SK-N-SH treated with all-trans-retinoic acid at 6 μM for 48 hours (cell line): ENCODE measurements around the gene B4GALT1.

Experiments
- ATAC-seq: fragments of 200-7000 bp; cut with Tn5 transposase; 3 replicates; pipeline ENCODE4 v1.9.1; 2020; ENCODE audit warnings: mild to moderate bottlenecking, moderate library complexity
- ARNTL ChIP-seq: fragments of 450-650 bp; formaldehyde crosslinking; IDR thresholded peaks from 2 replicates; pipeline ENCODE4 v1.5.0; 2020; ENCODE audit warnings: low read depth, mild to moderate bottlenecking, moderate library complexity, borderline replicate concordance
- BACH2 ChIP-seq: fragments of 250-450 bp; sonication (Bioruptor Pico); IDR thresholded peaks from 2 replicates; pipeline ENCODE4 v1.9.0; 2021; ENCODE audit warnings: mild to moderate bottlenecking, borderline replicate concordance
- CSDC2 ChIP-seq: fragments of 250-450 bp; sonication (Bioruptor Pico); IDR thresholded peaks from 2 replicates; pipeline ENCODE4 v1.5.0; 2020; ENCODE audit warnings: mild to moderate bottlenecking, moderate library complexity
- ESRRG ChIP-seq: fragments of 250-450 bp; sonication (Bioruptor Pico); IDR thresholded peaks from 2 replicates; pipeline ENCODE4 v1.6.1; 2021; ENCODE audit warnings: mild to moderate bottlenecking
- GLIS3 ChIP-seq: fragments of 250-450 bp; sonication (Bioruptor Pico); IDR thresholded peaks from 2 replicates; pipeline ENCODE4 v1.5.0; 2020; ENCODE audit warnings: mild to moderate bottlenecking, moderate library complexity
- ISL1 ChIP-seq: fragments of 250-450 bp; sonication (Bioruptor Pico); IDR thresholded peaks from 2 replicates; pipeline ENCODE4 v2.1.2; 2022; ENCODE audit warnings: mild to moderate bottlenecking, moderate library complexity
- PPARA ChIP-seq: fragments of 250-450 bp; sonication (Bioruptor Pico); IDR thresholded peaks from 2 replicates; pipeline ENCODE4 v1.5.0; 2020; ENCODE audit warnings: mild to moderate bottlenecking, borderline replicate concordance
- RARB ChIP-seq: fragments of 250-450 bp; sonication (Bioruptor Pico); IDR thresholded peaks from 2 replicates; pipeline ENCODE4 v1.8.0; 2021; ENCODE audit warnings: mild to moderate bottlenecking, moderate library complexity
- SNAI2 ChIP-seq: fragments of 250-450 bp; sonication (Bioruptor Pico); IDR thresholded peaks from 2 replicates; pipeline ENCODE4 v1.5.0; 2020; ENCODE audit warnings: mild to moderate bottlenecking, moderate library complexity
- TCF4 ChIP-seq: fragments of 250-450 bp; sonication (Bioruptor Pico); IDR thresholded peaks from 2 replicates; pipeline ENCODE4 v1.8.0; 2021; ENCODE audit warnings: mild to moderate bottlenecking, moderate library complexity, borderline replicate concordance
- TOX ChIP-seq: fragments of 250-450 bp; sonication (Bioruptor Pico); IDR thresholded peaks from 2 replicates; pipeline ENCODE4 v1.8.0; 2021; ENCODE audit warnings: mild to moderate bottlenecking, moderate library complexity, borderline replicate concordance
- ZC3H10 ChIP-seq: fragments of 250-450 bp; sonication (Bioruptor Pico); IDR thresholded peaks from 2 replicates; pipeline ENCODE4 v1.5.1; 2021; ENCODE audit warnings: mild to moderate bottlenecking, moderate library complexity
- ZFP3 ChIP-seq: fragments of 250-450 bp; sonication (Bioruptor Pico); IDR thresholded peaks from 2 replicates; pipeline ENCODE4 v1.5.0; 2020; ENCODE audit warnings: mild to moderate bottlenecking, moderate library complexity
- ZFP30 ChIP-seq: fragments of 450-650 bp; formaldehyde crosslinking; IDR thresholded peaks from 2 replicates; pipeline ENCODE4 v1.5.0; 2022; ENCODE audit warnings: mild to moderate bottlenecking, moderate library complexity
- ZNF565 ChIP-seq: fragments of 450-650 bp; formaldehyde crosslinking; conservative IDR thresholded peaks from 2 replicates; pipeline ENCODE4 v1.5.0; 2020; ENCODE audit warnings: low read depth, mild to moderate bottlenecking, moderate library complexity
- ZNF70 ChIP-seq: fragments of 450-650 bp; formaldehyde crosslinking; IDR thresholded peaks from 2 replicates; pipeline ENCODE4 v1.5.0; 2020; ENCODE audit warnings: mild to moderate bottlenecking, moderate library complexity
- ZNF8 ChIP-seq: fragments of 450-650 bp; formaldehyde crosslinking; IDR thresholded peaks from 2 replicates; pipeline ENCODE4 v1.5.0; 2020; ENCODE audit warnings: mild to moderate bottlenecking, moderate library complexity
- TF ChIP-seq, protein P1 (sequence below): fragments of 250-450 bp; sonication (Bioruptor Pico); IDR thresholded peaks from 2 replicates; pipeline ENCODE4 v1.5.1; 2020; ENCODE audit warnings: low read depth, mild to moderate bottlenecking, moderate library complexity
- TF ChIP-seq, protein P2 (sequence below): fragments of 250-450 bp; sonication (Bioruptor Pico); IDR thresholded peaks from 2 replicates; pipeline ENCODE4 v1.8.0; 2020; ENCODE audit warnings: mild to moderate bottlenecking, moderate library complexity, borderline replicate concordance
- TF ChIP-seq, protein P3 (sequence below): fragments of 250-450 bp; sonication (Bioruptor Pico); IDR thresholded peaks from 2 replicates; pipeline ENCODE4 v1.5.0; 2020; ENCODE audit warnings: mild to moderate bottlenecking, moderate library complexity
- TF ChIP-seq, protein P4 (sequence below): fragments of 250-450 bp; sonication (Bioruptor Pico); IDR thresholded peaks from 2 replicates; pipeline ENCODE4 v1.8.0; 2021; ENCODE audit warnings: low read depth, mild to moderate bottlenecking, moderate library complexity, borderline replicate concordance

B4GALT1 gene

DNA sequence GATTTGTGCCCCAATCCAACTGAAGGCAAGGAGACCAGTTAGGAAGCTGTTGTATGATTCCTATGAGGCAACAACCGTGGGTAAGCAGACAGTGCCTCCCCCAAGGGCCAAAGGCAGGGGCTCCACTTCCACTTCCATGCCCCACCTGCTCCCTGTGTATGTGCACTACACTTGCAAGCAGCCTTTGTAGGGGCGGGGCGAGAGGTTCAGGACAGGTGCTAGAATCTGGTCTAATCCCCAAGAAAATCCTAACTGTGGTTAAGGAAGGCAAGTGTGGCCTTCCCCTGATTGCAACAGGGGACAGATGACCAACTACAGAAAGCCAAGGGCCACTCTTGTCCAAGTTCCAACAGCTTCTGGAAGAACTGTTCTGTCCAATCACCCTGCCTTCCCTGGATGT is 41.7 kb downstream of the B4GALT1 start:
- TF ChIP-seq ESRRG (CRISPR knock-in tag) (no peak), SNAI2 (CRISPR knock-in tag) (no peak), ZNF565 (CRISPR knock-in tag) (no peak), RARB (no peak), ISL1 (no peak), ZNF70 (no peak), ZFP30 (CRISPR knock-in tag) (no peak), PPARA (CRISPR knock-in tag) (no peak), ZFP3 (no peak), CSDC2 (CRISPR knock-in tag) (no peak), ZNF8 (no peak), BACH2 (CRISPR knock-in tag) (no peak), TCF4 (no peak), GLIS3 (CRISPR knock-in tag) (no peak), ARNTL (CRISPR knock-in tag) (no peak), TOX (CRISPR knock-in tag) (no peak)
- TF ChIP-seq, protein P1, sequence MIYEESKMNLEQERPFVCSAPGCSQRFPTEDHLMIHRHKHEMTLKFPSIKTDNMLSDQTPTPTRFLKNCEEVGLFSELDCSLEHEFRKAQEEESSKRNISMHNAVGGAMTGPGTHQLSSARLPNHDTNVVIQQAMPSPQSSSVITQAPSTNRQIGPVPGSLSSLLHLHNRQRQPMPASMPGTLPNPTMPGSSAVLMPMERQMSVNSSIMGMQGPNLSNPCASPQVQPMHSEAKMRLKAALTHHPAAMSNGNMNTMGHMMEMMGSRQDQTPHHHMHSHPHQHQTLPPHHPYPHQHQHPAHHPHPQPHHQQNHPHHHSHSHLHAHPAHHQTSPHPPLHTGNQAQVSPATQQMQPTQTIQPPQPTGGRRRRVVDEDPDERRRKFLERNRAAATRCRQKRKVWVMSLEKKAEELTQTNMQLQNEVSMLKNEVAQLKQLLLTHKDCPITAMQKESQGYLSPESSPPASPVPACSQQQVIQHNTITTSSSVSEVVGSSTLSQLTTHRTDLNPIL (CRISPR knock-in tag): no peak
- TF ChIP-seq, protein P2, sequence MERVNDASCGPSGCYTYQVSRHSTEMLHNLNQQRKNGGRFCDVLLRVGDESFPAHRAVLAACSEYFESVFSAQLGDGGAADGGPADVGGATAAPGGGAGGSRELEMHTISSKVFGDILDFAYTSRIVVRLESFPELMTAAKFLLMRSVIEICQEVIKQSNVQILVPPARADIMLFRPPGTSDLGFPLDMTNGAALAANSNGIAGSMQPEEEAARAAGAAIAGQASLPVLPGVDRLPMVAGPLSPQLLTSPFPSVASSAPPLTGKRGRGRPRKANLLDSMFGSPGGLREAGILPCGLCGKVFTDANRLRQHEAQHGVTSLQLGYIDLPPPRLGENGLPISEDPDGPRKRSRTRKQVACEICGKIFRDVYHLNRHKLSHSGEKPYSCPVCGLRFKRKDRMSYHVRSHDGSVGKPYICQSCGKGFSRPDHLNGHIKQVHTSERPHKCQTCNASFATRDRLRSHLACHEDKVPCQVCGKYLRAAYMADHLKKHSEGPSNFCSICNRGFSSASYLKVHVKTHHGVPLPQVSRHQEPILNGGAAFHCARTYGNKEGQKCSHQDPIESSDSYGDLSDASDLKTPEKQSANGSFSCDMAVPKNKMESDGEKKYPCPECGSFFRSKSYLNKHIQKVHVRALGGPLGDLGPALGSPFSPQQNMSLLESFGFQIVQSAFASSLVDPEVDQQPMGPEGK (CRISPR knock-in tag): no peak
- TF ChIP-seq, protein P3, sequence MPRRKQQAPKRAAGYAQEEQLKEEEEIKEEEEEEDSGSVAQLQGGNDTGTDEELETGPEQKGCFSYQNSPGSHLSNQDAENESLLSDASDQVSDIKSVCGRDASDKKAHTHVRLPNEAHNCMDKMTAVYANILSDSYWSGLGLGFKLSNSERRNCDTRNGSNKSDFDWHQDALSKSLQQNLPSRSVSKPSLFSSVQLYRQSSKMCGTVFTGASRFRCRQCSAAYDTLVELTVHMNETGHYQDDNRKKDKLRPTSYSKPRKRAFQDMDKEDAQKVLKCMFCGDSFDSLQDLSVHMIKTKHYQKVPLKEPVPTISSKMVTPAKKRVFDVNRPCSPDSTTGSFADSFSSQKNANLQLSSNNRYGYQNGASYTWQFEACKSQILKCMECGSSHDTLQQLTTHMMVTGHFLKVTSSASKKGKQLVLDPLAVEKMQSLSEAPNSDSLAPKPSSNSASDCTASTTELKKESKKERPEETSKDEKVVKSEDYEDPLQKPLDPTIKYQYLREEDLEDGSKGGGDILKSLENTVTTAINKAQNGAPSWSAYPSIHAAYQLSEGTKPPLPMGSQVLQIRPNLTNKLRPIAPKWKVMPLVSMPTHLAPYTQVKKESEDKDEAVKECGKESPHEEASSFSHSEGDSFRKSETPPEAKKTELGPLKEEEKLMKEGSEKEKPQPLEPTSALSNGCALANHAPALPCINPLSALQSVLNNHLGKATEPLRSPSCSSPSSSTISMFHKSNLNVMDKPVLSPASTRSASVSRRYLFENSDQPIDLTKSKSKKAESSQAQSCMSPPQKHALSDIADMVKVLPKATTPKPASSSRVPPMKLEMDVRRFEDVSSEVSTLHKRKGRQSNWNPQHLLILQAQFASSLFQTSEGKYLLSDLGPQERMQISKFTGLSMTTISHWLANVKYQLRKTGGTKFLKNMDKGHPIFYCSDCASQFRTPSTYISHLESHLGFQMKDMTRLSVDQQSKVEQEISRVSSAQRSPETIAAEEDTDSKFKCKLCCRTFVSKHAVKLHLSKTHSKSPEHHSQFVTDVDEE (CRISPR knock-in tag): no peak
- TF ChIP-seq, protein P4, sequence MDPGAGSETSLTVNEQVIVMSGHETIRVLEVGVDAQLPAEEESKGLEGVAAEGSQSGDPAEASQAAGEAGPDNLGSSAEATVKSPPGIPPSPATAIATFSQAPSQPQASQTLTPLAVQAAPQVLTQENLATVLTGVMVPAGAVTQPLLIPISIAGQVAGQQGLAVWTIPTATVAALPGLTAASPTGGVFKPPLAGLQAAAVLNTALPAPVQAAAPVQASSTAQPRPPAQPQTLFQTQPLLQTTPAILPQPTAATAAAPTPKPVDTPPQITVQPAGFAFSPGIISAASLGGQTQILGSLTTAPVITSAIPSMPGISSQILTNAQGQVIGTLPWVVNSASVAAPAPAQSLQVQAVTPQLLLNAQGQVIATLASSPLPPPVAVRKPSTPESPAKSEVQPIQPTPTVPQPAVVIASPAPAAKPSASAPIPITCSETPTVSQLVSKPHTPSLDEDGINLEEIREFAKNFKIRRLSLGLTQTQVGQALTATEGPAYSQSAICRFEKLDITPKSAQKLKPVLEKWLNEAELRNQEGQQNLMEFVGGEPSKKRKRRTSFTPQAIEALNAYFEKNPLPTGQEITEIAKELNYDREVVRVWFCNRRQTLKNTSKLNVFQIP (CRISPR knock-in tag): no peak
- TF ChIP-seq, all 23 proteins: peak for 0
- ATAC-seq: no peak

DNA sequence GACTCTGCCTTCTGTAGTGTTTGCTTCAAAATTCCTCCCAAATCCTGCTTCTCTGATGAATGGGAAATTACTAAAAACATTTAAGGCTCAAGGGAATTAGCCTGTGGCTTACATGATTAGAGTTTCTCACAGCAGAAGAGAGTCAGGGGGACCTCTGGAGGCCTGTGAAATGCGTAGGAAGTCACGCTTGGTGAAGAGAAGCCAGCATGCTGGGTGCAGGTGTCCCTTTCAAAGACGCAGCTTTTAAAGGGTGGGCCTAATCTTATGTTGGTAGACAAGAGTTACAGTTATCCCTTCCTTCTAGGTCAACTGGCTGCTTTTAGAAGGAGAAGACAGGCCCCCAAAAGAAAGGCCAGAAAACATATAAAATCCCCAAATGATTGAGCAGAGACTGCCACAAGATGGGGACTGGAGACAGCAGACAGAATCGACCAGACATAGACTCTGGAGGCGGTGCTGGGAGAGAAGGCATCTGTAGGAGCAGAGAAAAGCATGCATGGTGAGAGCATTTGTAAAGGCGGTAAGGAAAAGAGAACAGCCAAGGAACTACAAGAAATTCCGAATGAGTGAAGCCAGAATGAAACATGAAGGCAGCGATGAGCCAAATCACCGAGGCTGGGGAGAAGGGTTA is 42.3 kb downstream of the B4GALT1 start:
- peak; percentile 40; the same call in 1 of the 3 replicates for ATAC-seq
- no peak for TF ChIP-seq ESRRG (CRISPR knock-in tag)
- TF ChIP-seq SNAI2 (CRISPR knock-in tag): no peak
- no peak for TF ChIP-seq TCF4
- no peak for TF ChIP-seq ZC3H10
- no peak for TF ChIP-seq BACH2 (CRISPR knock-in tag)
- no peak for TF ChIP-seq ZNF70
- TF ChIP-seq, protein P1 (CRISPR knock-in tag): no peak
- TF ChIP-seq, protein P2 (CRISPR knock-in tag): no peak
- TF ChIP-seq GLIS3 (CRISPR knock-in tag): no peak
- no peak for TF ChIP-seq RARB
- TF ChIP-seq PPARA (CRISPR knock-in tag): no peak
- no peak for TF ChIP-seq ARNTL (CRISPR knock-in tag)
- TF ChIP-seq, protein P3 (CRISPR knock-in tag): no peak
- no peak for TF ChIP-seq ZNF565 (CRISPR knock-in tag)
